GM15510 (cell line): ENCODE measurements around the gene KIF5B.

Source experiments
- POLR2A ChIP-seq: IDR thresholded peaks from 3 replicates; pipeline ENCODE4 v1.6.1; 2011; ENCODE audit warnings: borderline replicate concordance; ENCODE audit not compliant: insufficient read length; ENCODE audit errors: extremely low read depth

KIF5B gene

DNA sequence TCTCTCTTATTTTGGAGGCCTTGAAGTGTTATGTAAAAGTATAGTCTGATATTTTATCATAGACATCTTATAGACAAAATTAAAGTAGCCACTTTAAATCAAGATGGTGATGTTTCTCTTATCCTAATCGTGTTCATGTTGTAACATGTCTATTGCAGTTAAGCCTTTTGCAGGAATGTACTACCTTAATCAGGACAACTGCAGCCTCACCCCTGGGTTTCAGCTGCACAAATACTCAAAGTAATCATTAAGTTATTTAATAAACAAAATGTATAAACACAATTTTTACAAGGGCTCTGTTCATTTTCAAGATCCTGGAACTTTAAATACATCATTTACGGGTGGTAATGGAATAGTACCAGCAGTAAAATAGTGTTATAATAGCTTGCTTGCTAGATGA is 14.4 kb upstream of the KIF5B start:
- TF ChIP-seq POLR2A = no peak

DNA sequence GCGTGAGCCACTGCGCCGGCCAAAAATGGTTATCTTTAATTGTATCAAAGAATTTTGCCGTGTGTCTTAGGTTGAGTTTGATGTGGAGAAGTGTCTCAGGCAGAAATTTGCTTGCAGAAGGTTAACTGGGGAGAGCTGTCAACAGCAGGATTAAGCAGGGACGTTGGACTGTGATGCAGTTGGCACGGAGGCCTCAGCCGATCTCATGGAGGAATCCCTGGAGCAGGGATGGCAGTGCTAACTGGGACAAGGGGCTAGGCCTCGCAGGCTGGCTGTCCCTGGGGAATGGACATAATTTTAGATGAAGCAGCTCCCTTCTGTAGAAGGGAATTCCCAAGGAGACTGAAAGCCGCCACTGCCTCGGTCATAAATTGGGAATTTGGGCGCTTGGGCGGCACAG is 12.3 kb upstream of the KIF5B start:
- no peak for TF ChIP-seq POLR2A

DNA sequence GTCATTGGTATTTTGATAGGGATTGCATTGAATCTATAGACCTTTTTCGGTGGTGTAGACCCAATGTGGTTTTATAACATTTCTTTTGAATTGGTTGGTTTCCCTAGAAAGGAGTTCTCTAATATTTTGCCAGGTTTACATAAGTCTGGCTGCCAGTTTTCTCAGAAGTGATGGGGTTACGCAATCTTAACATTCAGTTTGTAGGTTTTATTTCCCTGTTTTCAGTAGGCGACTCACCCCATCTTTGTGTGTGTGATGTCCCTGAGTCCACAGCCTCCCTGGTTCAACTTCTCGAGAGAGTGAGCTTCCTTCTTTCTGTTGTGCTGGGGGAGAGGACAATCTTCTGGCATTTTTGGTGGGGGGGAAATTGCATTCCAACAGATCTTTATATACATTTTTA is 9.6 kb upstream of the KIF5B start:
- no peak for TF ChIP-seq POLR2A

DNA sequence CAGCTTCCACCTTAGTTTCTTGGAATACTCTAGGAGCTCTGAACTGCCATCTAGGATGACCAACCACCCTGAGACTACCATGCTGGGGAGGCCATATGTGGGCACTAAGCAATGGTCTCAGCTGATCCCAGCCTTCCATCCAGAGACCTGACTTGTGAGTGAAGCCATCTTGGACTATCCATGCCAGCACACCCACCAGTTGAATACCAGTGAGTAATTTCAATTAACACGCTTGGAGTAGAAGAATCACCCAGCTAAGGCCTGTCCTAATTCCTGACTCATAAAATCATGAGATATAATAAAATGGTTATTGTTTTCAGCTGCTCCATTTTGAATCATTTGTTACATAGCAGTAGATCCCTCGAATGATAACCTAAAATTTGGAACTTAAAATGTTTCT is 5.2 kb upstream of the KIF5B start:
- TF ChIP-seq POLR2A = no peak

DNA sequence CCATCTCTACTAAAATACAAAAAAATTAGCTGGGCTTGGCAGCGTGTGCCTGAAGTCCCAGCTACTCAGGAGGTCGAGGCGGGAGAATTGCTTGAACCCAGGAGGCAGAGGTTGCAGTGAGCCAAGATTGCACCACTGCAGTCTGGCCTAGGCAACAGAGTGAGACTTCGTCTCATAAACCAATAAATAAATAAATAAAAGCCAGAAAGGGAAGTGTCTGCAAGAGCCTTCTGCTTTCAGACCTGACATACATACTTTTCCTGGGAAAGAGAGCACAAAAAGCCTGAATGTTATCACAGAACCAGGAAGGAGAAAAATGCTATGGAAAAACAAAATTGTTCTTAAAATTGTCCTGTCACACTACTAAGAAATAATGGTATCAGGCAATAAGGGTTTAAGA is 4.1 kb upstream of the KIF5B start:
- no peak for TF ChIP-seq POLR2A

DNA sequence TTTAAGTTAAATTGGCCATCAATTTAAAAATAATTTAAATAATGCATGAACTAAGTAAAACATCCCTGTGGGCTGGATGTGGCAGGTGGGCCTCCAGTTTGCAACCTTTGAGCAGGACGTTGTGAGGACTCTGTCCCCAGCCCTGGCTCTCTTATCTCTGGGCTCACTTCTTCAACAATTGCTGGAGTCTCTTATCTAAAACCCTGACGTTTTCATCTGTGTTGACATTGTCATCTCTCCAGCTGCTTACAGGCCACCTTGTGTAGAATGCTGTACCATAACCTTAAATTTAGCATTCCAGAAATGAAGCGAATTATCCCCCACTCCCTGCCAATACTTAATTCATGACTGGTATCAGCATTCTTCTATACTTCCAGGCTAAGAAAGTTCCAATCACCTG is 3.2 kb upstream of the KIF5B start:
- no peak for TF ChIP-seq POLR2A

DNA sequence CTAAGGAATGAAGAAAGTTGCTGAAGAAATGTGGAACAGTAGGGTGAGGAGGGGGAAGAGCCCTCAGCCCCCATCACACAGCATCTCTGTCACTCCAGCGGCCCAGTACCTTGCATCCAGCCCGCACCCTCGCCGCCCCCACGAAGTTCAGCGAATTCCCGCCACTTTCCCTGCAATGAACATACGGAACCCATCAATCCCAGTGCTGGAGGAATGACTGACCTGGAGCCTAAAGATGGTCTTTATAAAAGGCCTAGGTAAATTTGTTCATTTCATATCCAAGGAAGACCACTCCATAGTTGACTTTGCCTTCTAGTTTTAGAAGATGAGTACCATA is 779 bp upstream of the KIF5B start:
- no peak for TF ChIP-seq POLR2A

DNA sequence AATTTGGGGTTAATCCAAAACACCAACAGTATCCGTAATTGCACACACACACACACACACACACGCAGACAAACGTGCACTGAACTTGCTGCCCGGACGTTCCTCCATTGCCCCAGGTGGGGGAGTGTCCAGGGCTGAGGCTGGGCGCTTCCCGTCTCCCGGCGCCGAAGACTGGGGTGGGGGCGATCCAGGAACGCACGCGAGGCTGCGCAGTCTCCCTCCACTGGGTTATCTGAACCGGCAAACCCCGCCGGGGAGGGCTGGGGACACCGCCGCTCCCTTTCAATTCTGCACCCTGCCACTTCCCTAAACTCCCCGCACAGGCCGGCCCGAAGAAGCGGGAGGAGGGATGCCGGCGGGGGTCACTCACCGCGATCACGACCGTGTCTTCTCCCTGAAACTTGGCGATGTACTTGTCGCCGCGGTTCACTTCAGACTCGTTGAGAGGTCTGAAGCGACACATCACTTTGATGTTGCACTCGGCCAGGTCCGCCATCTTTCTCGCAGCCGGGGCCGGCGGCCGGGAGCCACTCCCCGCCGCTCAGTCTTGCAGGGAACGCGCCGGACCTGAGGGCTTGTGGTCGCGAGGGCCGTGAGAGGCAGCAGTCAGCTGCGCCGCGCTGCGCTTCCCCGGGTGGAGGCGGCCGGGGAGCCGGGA is 618 bp downstream of the KIF5B start:
- no peak for TF ChIP-seq POLR2A

DNA sequence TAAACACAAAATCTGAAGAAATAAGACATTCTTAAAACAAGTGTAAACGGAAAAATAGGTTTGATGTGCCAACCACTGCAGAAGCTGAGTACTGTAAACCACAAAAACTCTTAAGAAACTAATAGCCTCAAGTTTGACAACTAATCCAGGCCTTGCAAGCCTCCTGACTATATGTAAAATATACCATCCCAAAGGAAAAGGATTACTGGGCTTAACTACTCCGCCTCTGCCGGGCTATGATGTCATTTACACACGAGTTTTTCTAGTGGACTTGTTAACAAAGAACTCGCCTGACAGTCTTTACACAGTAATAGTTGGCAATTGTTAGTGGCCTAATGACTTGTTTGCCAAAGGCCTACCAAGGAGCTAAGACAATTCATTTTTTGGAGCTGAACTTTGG is 2.1 kb downstream of the KIF5B start:
- TF ChIP-seq POLR2A = no peak

DNA sequence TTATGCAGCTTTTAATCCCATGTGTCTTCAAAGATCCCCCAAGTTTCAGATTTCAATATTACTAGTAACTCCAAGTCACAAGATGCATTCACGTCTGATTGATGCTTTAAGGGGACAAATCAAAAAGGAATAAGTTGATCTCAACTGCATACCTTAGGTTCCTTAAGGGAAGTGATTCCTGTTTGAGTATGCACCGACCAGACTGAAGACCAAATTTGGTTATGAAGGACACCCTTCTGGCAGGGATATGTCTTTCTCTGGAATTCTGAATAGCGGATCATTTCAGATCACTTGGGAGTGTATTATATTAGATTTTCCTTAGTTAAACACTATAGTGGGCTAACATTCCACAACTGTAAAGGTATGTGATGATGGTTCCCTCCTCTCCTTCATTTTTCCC is 4.3 kb downstream of the KIF5B start:
- TF ChIP-seq POLR2A = no peak

DNA sequence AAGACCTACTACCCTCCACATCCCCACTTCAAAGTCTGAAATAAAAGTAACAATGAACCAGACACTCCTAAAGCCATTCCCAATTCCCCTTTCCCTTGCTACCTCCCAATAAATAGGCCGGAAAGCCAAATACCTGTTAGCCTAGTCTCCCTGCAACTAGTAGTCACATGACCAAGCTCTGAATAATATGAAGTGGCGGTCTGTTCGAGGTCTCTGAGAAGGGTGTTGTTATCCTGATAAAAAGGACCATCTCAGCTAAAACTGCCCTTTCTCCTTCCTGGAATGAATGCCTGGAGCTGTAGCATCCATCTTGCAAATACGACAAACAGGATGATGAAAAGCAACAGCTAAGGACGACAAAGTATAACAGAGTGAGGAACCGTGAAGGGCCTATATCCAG is 6.0 kb downstream of the KIF5B start:
- no peak for TF ChIP-seq POLR2A

DNA sequence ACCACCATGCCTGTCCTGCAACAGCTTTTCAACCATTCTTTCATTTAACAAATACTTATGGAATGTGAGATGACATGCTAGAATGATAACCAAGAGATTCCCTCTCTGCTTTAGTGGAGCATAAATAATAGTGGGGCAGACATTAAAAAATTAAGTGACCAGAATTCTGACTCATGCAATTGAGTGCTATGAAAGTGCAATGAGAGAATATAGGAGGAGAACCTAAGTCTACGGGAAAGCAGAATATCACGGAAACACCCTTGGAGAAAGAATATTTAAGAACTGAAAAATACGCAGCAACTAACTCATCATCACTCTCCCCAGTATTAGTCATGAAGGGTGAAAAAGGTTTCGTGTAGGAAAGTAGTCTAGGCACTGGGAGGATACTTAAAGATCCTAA is 7.1 kb downstream of the KIF5B start:
- no peak for TF ChIP-seq POLR2A

DNA sequence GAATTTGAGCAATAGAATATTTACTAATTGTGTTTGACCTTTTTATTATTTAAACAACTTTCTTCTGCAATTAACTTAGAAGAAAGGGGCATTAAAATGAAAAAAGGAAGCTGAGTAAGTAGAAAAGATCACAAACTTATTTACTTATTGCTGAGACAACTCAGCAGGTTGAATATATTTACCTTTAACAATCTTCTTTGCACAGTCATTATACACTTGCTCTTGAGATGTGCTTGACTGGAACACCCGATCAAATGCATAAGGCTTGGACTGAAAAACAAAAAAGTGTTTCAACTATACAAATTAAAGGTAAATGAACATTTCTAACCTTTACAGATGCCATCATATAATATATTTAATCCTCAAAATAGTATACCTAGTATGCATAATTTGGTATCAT is 7.9 kb downstream of the KIF5B start:
- no peak for TF ChIP-seq POLR2A

DNA sequence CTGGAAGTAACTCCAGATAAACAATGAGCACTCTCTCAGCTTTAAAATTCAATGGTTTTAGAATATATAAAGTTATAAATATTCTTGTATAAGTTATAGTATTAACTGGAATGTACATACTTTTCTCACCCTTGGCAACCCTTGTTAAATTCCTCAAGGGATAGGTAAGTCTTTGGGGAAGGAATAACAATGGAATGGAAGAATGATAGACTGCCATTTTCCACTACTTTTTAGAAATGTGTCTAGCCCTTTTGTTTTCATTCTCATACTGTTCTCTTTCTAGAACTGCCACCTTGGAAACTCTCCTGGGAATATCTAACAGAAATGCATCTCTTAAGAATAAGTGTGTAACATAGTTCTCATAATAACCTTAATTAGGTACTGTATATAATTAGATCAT is 8.3 kb downstream of the KIF5B start:
- TF ChIP-seq POLR2A = no peak

DNA sequence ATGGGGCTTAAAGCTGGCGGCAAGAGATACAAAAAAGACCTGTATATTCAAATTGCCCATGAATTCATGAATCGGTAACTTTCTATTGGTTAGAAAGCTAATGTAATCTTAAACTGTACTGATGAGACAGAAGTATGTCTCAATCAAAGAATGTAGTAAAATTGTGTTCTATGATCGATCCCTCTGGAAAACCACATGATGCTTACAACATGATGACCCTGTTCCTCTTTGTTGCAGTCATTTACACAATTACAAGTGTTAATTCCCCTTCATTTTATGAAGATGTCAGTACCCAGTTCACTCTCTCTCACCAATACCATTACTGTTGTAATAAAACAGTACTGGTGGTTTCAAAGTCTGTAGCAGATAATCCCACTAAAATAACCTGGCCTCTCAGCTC is 10.1 kb downstream of the KIF5B start:
- no peak for TF ChIP-seq POLR2A

DNA sequence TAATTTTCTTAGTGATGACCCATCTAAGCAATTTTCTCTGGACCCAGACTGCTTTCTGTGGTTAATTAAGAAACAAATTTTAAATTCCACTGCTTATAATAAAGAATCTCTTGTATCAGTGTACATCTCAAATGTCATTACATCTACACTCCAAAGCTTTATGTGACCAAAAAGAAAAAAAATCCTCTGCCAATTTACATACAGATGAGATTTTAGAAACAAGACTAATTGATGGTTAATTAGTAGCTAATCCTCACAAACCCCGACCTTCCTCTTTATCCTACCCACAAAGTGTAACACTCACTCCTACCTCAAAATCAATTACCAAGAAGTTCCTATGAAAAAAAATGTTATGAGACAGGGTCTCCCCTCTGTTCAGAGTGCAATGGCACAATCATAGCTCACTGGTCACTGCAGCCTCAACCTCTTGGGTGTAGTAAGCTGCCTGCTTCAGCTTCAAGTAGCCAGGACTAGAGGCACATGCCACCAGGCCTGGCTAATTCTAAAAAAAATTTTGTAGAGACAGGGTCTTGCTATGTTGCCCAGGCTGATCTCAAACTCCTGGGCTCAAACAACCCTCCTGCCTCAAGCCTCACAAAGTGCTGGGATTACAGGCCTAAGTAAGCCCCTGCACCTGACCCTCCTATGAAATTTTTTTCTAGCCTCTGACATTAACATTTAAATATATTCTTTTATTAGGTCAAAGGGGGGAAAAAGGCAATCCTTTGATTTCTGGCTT is 14.8 kb downstream of the KIF5B start:
- no peak for TF ChIP-seq POLR2A
